ENCODE data around the gene HINFP. TPM values are rescaled to one million over a fixed set of nuclear protein-coding genes. Genes with fewer than 3 reads are reported as not detected.

The HINFP gene
- total RNA-seq, 1 experiment from 2014 or later: 38.1 TPM

- TF ChIP-seq SP1 (IDR thresholded peaks at IDR 0.05; ENCODE audit: low read depth): no peak
- no peak for TF ChIP-seq TCF7L2 (IDR thresholded peaks at IDR 0.05; ENCODE audit: borderline replicate concordance, extremely low read depth, insufficient read depth, insufficient read length)
- TF ChIP-seq ZNF274 (IDR thresholded peaks at IDR 0.05; ENCODE audit: low read depth, low read length): no peak
These were observed 8.9 kb upstream of the HINFP start (continued) for GRCh38 chr11:119112314-119113020.

- no peak overlapping the region for H3K4me2 ChIP-seq (ENCODE audit: low read length)
- peaks cover 3 to 10% of the 10 kb centered on the region in 2 experiments; a peak in 3 of 4 replicates for H3K4me1 ChIP-seq (ENCODE audit: control insufficient read depth in 1 of 2, insufficient read depth in 2 of 2, low read length in 2 of 2)
- H4K20me1 ChIP-seq (ENCODE audit: insufficient read depth): no peaks in the 10 kb centered on the region
- peaks cover 11 to 21% of the 10 kb centered on the region in 2 experiments; a peak in 2 of 4 replicates for H3K36me3 ChIP-seq (ENCODE audit: control insufficient read depth in 1 of 2, insufficient read depth in 2 of 2, low read length in 2 of 2)
- no peak for TF ChIP-seq REST (IDR thresholded peaks at IDR 0.05; ENCODE audit: low read depth)
- no peak for TF ChIP-seq RAD21 (IDR thresholded peaks at IDR 0.05; ENCODE audit: low read depth)
- no peak for TF ChIP-seq MAX (IDR thresholded peaks at IDR 0.05)
- no peak for TF ChIP-seq TCF7L2 (IDR thresholded peaks at IDR 0.05; ENCODE audit: borderline replicate concordance, extremely low read depth, insufficient read depth, insufficient read length)
- TF ChIP-seq EGR1 (IDR thresholded peaks at IDR 0.05; ENCODE audit: low read depth): no peak
- no peak for TF ChIP-seq ZFX (IDR thresholded peaks at IDR 0.05)
- TF ChIP-seq SRF (IDR thresholded peaks at IDR 0.05; ENCODE audit: low read depth): no peak
- no peak for TF ChIP-seq EZH2phosphoT487 (IDR thresholded peaks at IDR 0.05; ENCODE audit: borderline replicate concordance)
- TF ChIP-seq SP1 (IDR thresholded peaks at IDR 0.05; ENCODE audit: low read depth): no peak
- TF ChIP-seq YY1 (IDR thresholded peaks at IDR 0.05; ENCODE audit: extremely low read depth, insufficient replicate concordance, low read depth, low read length): no peak
- POLR2A ChIA-PET: no interaction called here
- H2AFZ ChIP-seq (ENCODE audit: low read depth, low read length, poor library complexity, severe bottlenecking): no peak overlapping the region
- no peaks in the 10 kb centered on the region for H3K27me3 ChIP-seq (ENCODE audit: insufficient read depth, low read length)
- H3K4me3 ChIP-seq (replicated peaks in 1 of 2; ENCODE audit: low read depth in 1 of 2, low read length in 2 of 2): no peak overlapping the region
- no peaks in the 10 kb centered on the region for H3K9me3 ChIP-seq (ENCODE audit: control insufficient read depth in 1 of 2, insufficient read depth in 1 of 2, low read depth in 1 of 2, low read length in 2 of 2)
- H3K9ac ChIP-seq (ENCODE audit: low read length): no peak overlapping the region
- ATAC-seq (no peak), DNase-seq (ENCODE audit: low read depth, low spot score) (no peak)
- intact Hi-C loops (cut with micrococcal nuclease): no loop called here
- RAD21 ChIA-PET (ENCODE audit: low non-redundant PET in 1 of 2, low total read pairs in 2 of 2, uncharacterized antibody in 2 of 2, unreplicated experiment in 2 of 2): no interaction called here
- H3K9me2 ChIP-seq (ENCODE audit: insufficient read depth): no peaks in the 10 kb centered on the region
- CTCF ChIA-PET: no interaction called here
- peaks cover 6% of the 10 kb centered on the region; the same call in 1 of the 2 replicates for H3K79me2 ChIP-seq (ENCODE audit: insufficient read depth, low read length)
- BruUV-seq (replicated peaks): no TSS peak
- H3K27ac ChIP-seq (ENCODE audit: low read depth, low read length): no peak overlapping the region
These were observed 7.7 kb upstream of the HINFP start for GRCh38 chr11:119113716-119114115.

Measured in HCT116 (cell line).